NCI-H524 treated with DMSO at 0.1 percent for 48 hours (cell line): ENCODE measurements around the gene MAPK8IP3.
A peak's percentile ranks its signal among the peaks of the same experiment; 100 is the strongest.

Experiments used
- DNase-seq: peaks from one replicate; lab custom pipeline; 2025; lab: John Stamatoyannopoulos, UW

MAPK8IP3 gene

GRCh38 chr16:1812732-1813163 is 106.8 kb downstream of the MAPK8IP3 start:
- peak; percentile 33 for DNase-seq

- DNase-seq: no peak
These were observed 109.5 kb downstream of the MAPK8IP3 start for GRCh38 chr16:1815461-1815860.

GRCh38 chr16:1816396-1817275 is 110.6 kb downstream of the MAPK8IP3 start:
- DNase-seq: no peak

- no peak for DNase-seq
These were observed 111.2 kb downstream of the MAPK8IP3 start for GRCh38 chr16:1817276-1817589.

DNA sequence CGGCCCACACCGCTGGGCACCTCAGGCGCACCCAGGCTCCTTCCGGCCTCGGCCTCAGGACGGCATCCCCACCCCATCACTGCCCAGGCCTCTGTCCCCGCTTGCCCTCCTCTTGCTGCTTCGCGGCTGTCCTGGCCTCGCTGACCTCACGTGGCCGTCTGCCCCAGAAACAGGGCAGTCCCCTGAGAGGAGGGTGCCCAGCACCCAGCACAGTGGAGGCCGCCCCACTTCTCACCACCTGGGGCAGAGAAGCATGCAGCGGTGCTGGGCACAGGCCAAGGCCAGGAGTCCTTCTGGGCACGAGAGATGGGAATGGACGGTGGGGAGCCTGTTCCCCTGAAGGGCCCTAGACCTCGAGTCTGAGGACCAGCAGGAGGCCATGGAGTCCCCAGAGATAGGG is 111.7 kb downstream of the MAPK8IP3 start:
- DNase-seq: no peak

- no peak for DNase-seq
These were observed 112.3 kb downstream of the MAPK8IP3 start for GRCh38 chr16:1818204-1818872.

DNA sequence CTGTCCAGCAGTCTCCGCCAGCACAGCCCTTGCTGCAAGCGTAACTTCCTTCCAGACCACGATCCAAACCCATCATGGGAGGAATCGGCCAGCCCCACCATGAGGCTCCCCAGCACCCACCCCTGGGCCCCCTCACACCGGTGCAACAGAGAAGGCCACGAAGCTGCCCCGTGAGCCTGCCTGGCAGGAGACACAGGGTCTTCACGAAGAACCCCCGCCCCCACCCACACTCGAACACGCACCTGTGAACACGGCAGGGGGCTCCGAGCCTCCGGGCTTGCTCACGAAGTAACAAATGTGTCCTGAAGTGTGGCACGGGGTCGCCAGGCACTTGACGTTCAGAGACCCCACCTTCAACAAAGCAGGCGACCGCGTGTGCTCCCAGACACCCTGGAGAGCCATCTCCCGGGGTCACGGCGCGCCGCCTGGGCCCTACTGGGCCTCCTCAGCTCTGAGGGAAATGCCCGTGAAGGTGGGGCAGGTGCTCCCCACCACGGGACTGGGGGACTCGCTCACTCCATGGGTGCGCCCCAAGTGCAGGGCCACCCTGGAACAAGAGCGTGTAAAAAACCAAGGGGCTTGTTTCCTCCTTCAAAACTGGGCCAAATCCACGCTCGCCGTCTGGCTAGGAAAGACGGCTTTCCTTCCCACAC is 113.0 kb downstream of the MAPK8IP3 start:
- DNase-seq: no peak

- no peak for DNase-seq
These were observed 113.6 kb downstream of the MAPK8IP3 start for GRCh38 chr16:1819611-1820010.
